IMR-90 (cell line): ENCODE measurements around the gene SLC12A6.

Source experiments
- BHLHE40 ChIP-seq: fragments of 150-350 bp; IDR thresholded peaks from 2 replicates; pipeline ENCODE4 v1.6.1; 2016; ENCODE audit warnings: mild to moderate bottlenecking, low read depth, low read length
- CEBPB ChIP-seq: IDR thresholded peaks from 2 replicates; pipeline ENCODE4 v1.6.1; 2012; ENCODE audit warnings: low read depth, low read length, improper control_type of control experiment
- CTCF ChIP-seq: conservative IDR thresholded peaks from 2 replicates; pipeline ENCODE4 v1.5.1; 2012; ENCODE audit warnings: mild to moderate bottlenecking, low read depth, low read length, improper control_type of control experiment
- ELK1 ChIP-seq: fragments of 150-350 bp; IDR thresholded peaks from 2 replicates; pipeline ENCODE4 v1.6.1; 2016; ENCODE audit warnings: low read depth, mild to moderate bottlenecking, low read length, moderate library complexity, borderline replicate concordance
- FOS ChIP-seq: fragments of 150-350 bp; IDR thresholded peaks from 2 replicates; pipeline ENCODE4 v1.6.1; 2016; ENCODE audit warnings: low read depth, low read length
- MXI1 ChIP-seq: IDR thresholded peaks from 2 replicates; pipeline ENCODE4 v1.6.1; 2012; ENCODE audit warnings: low read depth, mild to moderate bottlenecking, low read length, moderate library complexity, borderline replicate concordance
- NFE2L2 ChIP-seq: fragments of 150-350 bp; IDR thresholded peaks from 2 replicates; pipeline ENCODE4 v1.6.1; 2016; ENCODE audit warnings: low read depth, mild to moderate bottlenecking, low read length
- POLR2A ChIP-seq: IDR thresholded peaks from 2 replicates; pipeline ENCODE4 v1.6.1; 2012; ENCODE audit warnings: mild to moderate bottlenecking, low read depth, low read length
- RAD21 ChIP-seq: IDR thresholded peaks from 2 replicates; pipeline ENCODE4 v1.6.1; 2012; ENCODE audit warnings: low read length, improper control_type of control experiment
- SMC3 ChIP-seq: fragments of 150-350 bp; IDR thresholded peaks from 2 replicates; pipeline ENCODE4 v1.6.1; 2016; ENCODE audit warnings: low read depth, mild to moderate bottlenecking, antibody characterized with exemption, low read length, moderate library complexity
- USF2 ChIP-seq: fragments of 150-350 bp; IDR thresholded peaks from 2 replicates; pipeline ENCODE4 v1.6.1; 2017; ENCODE audit warnings: mild to moderate bottlenecking, antibody characterized with exemption, low read length, low read depth

GRCh38 chr15:34217587-34218225, 119.9 kb downstream of the SLC12A6 start:
- TF ChIP-seq CTCF (no peak), MXI1 (no peak), BHLHE40 (no peak), POLR2A (no peak), RAD21 (no peak), FOS (0 out of 2 replicates have a peak, but pooled peaks have one; percentile 10), ELK1 (no peak), CEBPB (no peak), NFE2L2 (no peak), SMC3 (no peak), USF2 (no peak)
